Loucy (cell line): ENCODE data around the gene GNE.

Source experiments
- H2AFZ ChIP-seq: fragments of 200-600 bp; sonication (generic); 2 replicates; pipeline ENCODE4 v1.6.0; 2016; ENCODE audit warnings: antibody characterized with exemption, mild to moderate bottlenecking, low read length, moderate library complexity
- H3F3A ChIP-seq: fragments of 200-600 bp; 2 replicates; pipeline ENCODE4 v1.6.0; 2016; ENCODE audit warnings: antibody characterized with exemption, low read depth, mild to moderate bottlenecking
- H3K27me3 ChIP-seq: fragments of 200-600 bp; sonication (generic); 2 replicates; pipeline ENCODE4 v1.6.1; 2014; ENCODE audit warnings: low read length, mild to moderate bottlenecking; ENCODE audit not compliant: insufficient read depth, poor library complexity, severe bottlenecking
- H3K36me3 ChIP-seq: fragments of 200-600 bp; sonication (generic); 2 replicates; pipeline ENCODE4 v1.6.1; 2016; ENCODE audit warnings: low read length; ENCODE audit not compliant: insufficient read depth
- H3K4me1 ChIP-seq: fragments of 200-600 bp; sonication (generic); 2 replicates; pipeline ENCODE4 v1.5.1; 2014; ENCODE audit warnings: low read length, mild to moderate bottlenecking; ENCODE audit not compliant: insufficient read depth, poor library complexity, severe bottlenecking
- H3K4me2 ChIP-seq: fragments of 200-600 bp; sonication (generic); 2 replicates; pipeline ENCODE4 v1.6.0; 2014; ENCODE audit warnings: antibody characterized with exemption, low read length, low read depth, mild to moderate bottlenecking; ENCODE audit not compliant: poor library complexity, severe bottlenecking
- H3K4me3 ChIP-seq: fragments of 200-600 bp; sonication (generic); 2 replicates; pipeline ENCODE4 v1.5.1; 2014; ENCODE audit warnings: low read length, mild to moderate bottlenecking, mixed read lengths; ENCODE audit not compliant: poor library complexity, severe bottlenecking
- H3K79me2 ChIP-seq: fragments of 200-600 bp; sonication (generic); 2 replicates; pipeline ENCODE4 v1.6.1; 2014; ENCODE audit warnings: low read length; ENCODE audit not compliant: insufficient read depth
- H3K9ac ChIP-seq: fragments of 200-600 bp; sonication (generic); 2 replicates; pipeline ENCODE4 v1.6.0; 2014; ENCODE audit warnings: mild to moderate bottlenecking, low read depth, low read length, moderate library complexity; ENCODE audit not compliant: poor library complexity, severe bottlenecking
- H3K9me2 ChIP-seq: fragments of 200-600 bp; sonication (generic); replicated peaks from 2 replicates; pipeline ENCODE4 v1.6.1; 2016; ENCODE audit warnings: low read depth, low read length, mixed read lengths
- H3K9me3 ChIP-seq: fragments of 200-600 bp; sonication (generic); 2 replicates; pipeline ENCODE4 v1.6.1; 2014; ENCODE audit warnings: mild to moderate bottlenecking, antibody characterized with exemption, low read length, low read depth; ENCODE audit not compliant: insufficient read depth
- H4K20me1 ChIP-seq: fragments of 200-600 bp; sonication (generic); 2 replicates; pipeline ENCODE4 v1.6.0; 2014; ENCODE audit warnings: antibody characterized with exemption, low read length, mild to moderate bottlenecking; ENCODE audit not compliant: insufficient read depth, poor library complexity, severe bottlenecking
- EZH2phosphoT487 ChIP-seq: fragments of 200-600 bp; IDR thresholded peaks from 2 replicates; pipeline ENCODE4 v1.6.1; 2018; ENCODE audit warnings: antibody characterized with exemption, mild to moderate bottlenecking, moderate library complexity, borderline replicate concordance
- TF ChIP-seq, protein P1 (sequence below): fragments of 200-600 bp; sonication (generic); conservative IDR thresholded peaks from 2 replicates; pipeline ENCODE4 v1.5.1; 2014; ENCODE audit warnings: mild to moderate bottlenecking, antibody characterized with exemption, low read length

The GNE gene

GRCh38 chr9:36293918-36294317 is 35.7 kb upstream of the GNE start:
- Histone ChIP-seq H3K9me2 (no peaks in the 10 kb centered on the region), H2AFZ (no peak overlapping the region), H3K79me2 (no peaks in the 10 kb centered on the region), H3K9me3 (no peaks in the 10 kb centered on the region), H3K4me2 (no peak overlapping the region), H3K4me1 (no peaks in the 10 kb centered on the region), H3K36me3 (no peaks in the 10 kb centered on the region), H3F3A (no peaks in the 10 kb centered on the region), H3K4me3 (no peak overlapping the region), H3K9ac (no peak overlapping the region), H4K20me1 (no peaks in the 10 kb centered on the region), H3K27me3 (no peaks in the 10 kb centered on the region)
- TF ChIP-seq, protein P1, sequence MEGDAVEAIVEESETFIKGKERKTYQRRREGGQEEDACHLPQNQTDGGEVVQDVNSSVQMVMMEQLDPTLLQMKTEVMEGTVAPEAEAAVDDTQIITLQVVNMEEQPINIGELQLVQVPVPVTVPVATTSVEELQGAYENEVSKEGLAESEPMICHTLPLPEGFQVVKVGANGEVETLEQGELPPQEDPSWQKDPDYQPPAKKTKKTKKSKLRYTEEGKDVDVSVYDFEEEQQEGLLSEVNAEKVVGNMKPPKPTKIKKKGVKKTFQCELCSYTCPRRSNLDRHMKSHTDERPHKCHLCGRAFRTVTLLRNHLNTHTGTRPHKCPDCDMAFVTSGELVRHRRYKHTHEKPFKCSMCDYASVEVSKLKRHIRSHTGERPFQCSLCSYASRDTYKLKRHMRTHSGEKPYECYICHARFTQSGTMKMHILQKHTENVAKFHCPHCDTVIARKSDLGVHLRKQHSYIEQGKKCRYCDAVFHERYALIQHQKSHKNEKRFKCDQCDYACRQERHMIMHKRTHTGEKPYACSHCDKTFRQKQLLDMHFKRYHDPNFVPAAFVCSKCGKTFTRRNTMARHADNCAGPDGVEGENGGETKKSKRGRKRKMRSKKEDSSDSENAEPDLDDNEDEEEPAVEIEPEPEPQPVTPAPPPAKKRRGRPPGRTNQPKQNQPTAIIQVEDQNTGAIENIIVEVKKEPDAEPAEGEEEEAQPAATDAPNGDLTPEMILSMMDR = no peak
- TF ChIP-seq EZH2phosphoT487 = no peak

- TF ChIP-seq, protein P1 = no peak
- no peak for TF ChIP-seq EZH2phosphoT487
- Histone ChIP-seq H2AFZ (no peak overlapping the region), H4K20me1 (no peaks in the 10 kb centered on the region), H3K4me1 (no peaks in the 10 kb centered on the region), H3K4me3 (no peak overlapping the region), H3F3A (no peaks in the 10 kb centered on the region), H3K9me3 (no peaks in the 10 kb centered on the region), H3K79me2 (no peaks in the 10 kb centered on the region), H3K9ac (no peak overlapping the region), H3K4me2 (no peak overlapping the region), H3K27me3 (no peaks in the 10 kb centered on the region), H3K9me2 (no peaks in the 10 kb centered on the region), H3K36me3 (no peaks in the 10 kb centered on the region)
Measured at GRCh38 chr9:36293171-36293570, 34.9 kb upstream of the GNE start.

DNA sequence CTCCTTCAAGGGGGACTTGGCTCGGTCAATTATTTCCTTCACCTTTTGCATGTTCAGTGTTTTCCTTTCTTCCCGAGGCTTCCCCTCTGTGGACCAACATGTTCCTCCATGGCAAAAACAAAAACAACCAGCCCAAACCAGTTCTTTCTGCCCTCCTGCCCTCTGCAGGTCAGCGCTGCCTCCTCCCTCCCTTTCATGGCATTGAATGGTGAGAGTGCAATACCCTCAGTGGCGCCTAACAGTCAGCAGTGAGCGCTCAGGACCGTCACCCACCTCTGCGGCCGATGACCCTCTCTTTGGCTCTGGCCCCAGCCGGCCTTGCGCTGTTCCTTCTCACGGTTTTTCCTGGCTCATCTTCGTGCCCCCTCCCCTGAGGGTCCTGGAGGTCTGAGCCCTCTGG is 34.4 kb upstream of the GNE start:
- no peaks in the 10 kb centered on the region for H3K9me3 ChIP-seq
- no peaks in the 10 kb centered on the region for H3K79me2 ChIP-seq
- H3K4me2 ChIP-seq = no peak overlapping the region
- H4K20me1 ChIP-seq = no peaks in the 10 kb centered on the region
- no peak overlapping the region for H3K9ac ChIP-seq
- H3K4me3 ChIP-seq = no peak overlapping the region
- H3K9me2 ChIP-seq = no peaks in the 10 kb centered on the region
- TF ChIP-seq EZH2phosphoT487 = no peak
- TF ChIP-seq, protein P1 = no peak
- no peaks in the 10 kb centered on the region for H3K27me3 ChIP-seq
- H3K36me3 ChIP-seq = no peaks in the 10 kb centered on the region
- no peaks in the 10 kb centered on the region for H3K4me1 ChIP-seq
- no peak overlapping the region for H2AFZ ChIP-seq
- no peaks in the 10 kb centered on the region for H3F3A ChIP-seq
